GM18498 (cell line): ENCODE results near the gene TBCEL.

Experiments used
- ATAC-seq: cut with Tn5 transposase; IDR thresholded peaks from one replicate; pipeline ENCODE4 v1.9.1; 2021; ENCODE audit warnings: mild to moderate bottlenecking, moderate library complexity; ENCODE audit not compliant: unreplicated experiment

TBCEL gene

GRCh38 chr11:121059605-121060004, 35.7 kb downstream of the TBCEL start:
- peak; percentile 99 for ATAC-seq

GRCh38 chr11:121063728-121064127, 39.8 kb downstream of the TBCEL start:
- ATAC-seq, result no peak

- no peak for ATAC-seq
Measured at GRCh38 chr11:121066623-121067022, 42.7 kb downstream of the TBCEL start.

DNA sequence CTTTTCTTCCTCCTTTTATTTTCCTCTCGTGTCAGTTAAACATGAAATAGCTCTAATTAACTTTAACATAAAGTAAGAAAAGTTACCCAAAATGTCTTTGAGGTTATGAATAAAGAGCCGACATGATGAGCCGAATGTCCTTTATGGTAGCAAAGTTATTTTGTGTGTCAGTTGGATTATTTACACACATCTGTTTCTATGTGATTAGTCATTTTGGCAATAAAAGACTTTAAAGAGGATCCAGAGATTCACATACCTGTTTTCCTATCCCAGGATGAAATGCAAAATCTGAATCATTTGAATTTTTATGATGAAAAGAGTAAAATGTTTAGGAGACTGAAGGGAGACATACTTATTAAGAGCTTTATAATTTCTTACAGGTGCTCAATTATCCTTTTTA, 43.1 kb downstream of the TBCEL start:
- ATAC-seq, result no peak

- ATAC-seq, result no peak
Measured at GRCh38 chr11:121067453-121067852, 43.6 kb downstream of the TBCEL start.

DNA sequence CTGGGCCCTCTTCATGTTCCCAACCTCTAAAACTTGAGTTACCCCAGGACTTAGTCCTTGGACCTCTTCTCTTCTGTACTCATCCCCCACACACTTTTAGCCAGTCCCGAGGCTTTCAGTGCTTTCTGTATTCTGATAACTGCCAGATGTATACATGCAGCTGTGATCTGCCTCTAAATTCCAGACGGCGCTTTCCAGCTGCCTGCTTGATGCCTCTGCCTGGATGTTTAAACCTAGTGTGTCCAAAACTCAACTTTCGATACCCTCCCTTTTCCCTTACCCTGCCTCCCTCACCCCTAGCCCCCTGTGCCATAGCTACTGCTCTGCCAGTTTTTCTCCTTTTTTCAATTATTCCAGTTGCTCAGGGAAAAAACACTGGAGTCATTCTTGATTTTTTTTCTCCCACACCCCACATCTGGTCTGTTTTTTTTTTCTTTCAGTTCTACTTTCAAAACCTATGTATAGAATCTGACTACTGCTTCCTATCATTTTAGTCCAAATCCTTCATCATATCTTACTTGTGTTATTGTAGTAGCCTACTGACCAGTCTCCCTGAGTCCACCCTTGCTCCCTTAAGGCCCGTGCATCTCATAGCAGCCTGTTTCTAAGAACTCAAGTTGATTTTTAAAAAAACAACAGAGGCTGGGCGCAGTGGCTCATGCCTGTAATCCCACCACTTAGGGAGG, 44.2 kb downstream of the TBCEL start:
- no peak for ATAC-seq

- ATAC-seq, result no peak
Measured at GRCh38 chr11:121068787-121069186, 44.9 kb downstream of the TBCEL start.

DNA sequence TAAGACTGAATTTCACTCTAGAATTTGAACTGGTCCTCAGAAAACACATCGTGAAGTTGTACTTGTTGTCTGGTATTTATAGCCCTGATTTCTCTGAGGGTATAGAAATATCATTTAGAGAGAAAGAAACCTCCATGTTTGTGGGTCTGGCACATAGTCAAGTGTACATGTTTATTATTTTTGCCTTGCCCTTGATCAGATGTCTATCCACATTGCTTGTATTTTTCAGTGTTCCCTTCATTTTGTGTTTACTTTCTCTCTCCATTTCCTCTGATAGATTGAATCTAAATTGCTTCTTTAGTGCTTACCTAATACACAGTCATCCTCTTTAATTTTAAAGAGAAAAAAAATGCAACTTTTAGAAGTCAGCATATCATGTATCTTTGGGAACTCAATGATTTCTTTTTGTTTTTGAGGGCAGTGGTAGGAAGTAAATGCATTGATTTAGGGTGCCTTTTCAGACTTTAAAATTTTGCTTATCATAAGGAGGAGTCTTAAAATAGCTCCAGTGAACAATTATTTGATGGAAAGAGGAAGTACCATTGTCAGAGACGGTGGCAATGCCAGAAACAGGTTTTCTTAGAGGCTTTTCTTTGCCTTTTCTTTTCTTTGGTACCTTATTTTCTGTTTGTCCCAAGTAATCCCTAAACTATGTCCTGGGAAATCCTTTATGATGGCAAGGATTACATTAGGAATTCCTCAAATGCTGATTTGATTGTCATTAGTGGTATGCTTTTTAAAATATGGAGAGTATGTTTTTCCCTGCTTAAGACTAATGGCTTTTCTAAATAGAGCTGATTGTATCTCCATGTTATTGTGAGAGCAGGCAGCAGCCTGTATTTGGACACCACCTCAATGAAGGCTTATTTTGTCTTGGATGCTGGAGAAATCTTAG, 47.3 kb downstream of the TBCEL start:
- no peak for ATAC-seq

DNA sequence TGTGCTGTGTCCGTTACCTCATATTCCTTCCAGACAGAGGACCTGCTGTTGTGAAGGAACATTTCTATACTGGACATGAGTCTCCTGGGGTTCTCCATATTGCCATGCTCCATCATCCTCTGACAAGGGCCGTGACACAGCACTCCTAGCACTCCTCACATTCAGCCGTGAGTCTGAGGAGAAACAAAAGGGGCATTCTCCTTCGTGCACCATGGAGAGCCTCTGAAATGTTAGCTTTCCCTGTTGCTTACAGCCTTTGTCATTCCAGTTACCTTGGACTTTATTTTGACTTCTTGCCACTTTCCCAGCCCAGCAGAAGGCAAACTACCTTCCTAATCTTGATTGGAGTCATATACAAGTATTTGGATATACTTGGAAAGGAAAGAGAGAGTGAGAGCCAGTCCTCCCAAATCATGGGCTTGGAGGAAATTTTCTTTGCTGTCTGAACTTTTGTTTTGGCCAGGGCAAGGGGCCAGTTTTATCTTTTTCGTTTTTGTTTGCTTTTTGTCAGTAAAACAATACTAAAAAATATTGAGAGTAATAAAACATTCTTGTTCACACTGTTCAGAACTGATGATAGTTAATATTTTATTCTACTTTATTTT, 48.0 kb downstream of the TBCEL start:
- ATAC-seq, result no peak

GRCh38 chr11:121081321-121081720, 57.4 kb downstream of the TBCEL start:
- no peak for ATAC-seq

DNA sequence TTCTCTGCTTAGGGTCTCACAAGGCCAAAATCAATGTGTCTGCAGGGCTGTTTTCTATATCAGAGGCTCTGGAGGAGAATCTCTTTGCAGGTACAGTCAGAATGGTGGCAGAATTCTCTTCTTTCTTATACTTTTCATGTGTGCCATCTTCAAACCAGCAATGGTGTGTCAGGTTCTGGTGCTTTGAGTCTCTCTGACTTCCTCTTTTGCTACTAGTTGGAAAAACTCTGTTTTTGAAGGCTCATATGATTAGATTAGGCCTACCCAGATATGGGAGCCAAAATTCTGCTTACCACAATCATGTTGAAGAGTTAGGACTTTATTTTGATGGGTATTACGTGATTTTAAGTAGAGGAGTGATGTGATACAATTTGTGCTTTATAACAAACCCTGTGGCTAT, 58.3 kb downstream of the TBCEL start:
- ATAC-seq, result no peak

DNA sequence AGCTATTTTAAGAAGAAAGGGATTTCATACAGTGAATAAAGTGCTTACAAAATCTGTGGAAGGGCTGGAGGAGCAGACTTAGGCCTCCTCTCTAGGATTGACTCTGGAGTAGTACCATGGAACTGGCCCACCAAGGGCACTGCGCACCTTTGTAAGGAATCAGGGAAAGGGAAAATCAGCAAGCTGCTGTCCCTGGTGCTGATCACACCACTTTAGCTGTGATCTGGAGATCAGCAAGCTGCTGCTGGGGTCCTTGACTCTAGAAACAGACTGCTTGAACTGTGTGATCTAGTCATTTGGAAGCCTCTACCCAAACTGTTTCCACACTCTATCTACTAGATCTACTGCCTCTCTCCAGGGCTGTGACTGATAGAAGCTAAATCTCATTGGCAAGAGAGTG, 58.8 kb downstream of the TBCEL start:
- no peak for ATAC-seq

- no peak for ATAC-seq
Measured at GRCh38 chr11:121086866-121087265, 63.0 kb downstream of the TBCEL start.

- no peak for ATAC-seq
Measured at GRCh38 chr11:121089566-121089965, 65.7 kb downstream of the TBCEL start.

GRCh38 chr11:121090145-121090721, 66.3 kb downstream of the TBCEL start:
- no peak for ATAC-seq

DNA sequence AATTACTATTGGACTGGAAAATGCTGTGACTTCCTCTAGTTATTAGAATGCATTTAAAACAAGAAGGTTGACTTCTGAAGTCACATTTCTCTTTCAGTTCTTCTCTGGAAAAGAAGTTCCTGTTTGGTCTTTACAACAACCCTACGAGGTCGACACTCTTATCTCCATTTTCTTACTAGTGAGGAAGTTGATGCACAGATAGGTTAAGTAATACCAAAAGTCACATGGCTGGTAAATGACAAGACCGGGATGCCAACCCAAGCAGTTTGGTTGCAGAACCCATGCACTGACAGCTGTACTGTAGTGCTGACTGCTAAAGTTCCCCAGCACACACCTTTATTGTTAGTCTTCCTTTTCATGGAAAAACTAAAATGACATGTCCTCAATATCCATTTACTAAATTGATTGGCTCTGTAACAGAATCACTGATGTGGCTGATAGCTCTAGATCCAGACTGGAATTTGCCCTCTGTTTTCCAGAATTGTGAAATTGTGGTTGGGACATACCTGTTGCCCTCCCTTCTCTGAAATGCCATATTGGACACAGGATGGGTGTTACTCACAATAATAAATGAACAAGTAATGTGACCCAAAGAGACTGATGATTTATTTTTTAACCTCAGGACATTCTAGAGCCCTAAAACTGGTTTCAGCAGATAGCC, 67.7 kb downstream of the TBCEL start:
- ATAC-seq, result no peak

- ATAC-seq, result no peak
Measured at GRCh38 chr11:121095561-121095960, 71.7 kb downstream of the TBCEL start.

GRCh38 chr11:121099364-121099763, 75.5 kb downstream of the TBCEL start:
- ATAC-seq, result no peak

- ATAC-seq, result no peak
Measured at GRCh38 chr11:121099885-121100284, 76.0 kb downstream of the TBCEL start.

DNA sequence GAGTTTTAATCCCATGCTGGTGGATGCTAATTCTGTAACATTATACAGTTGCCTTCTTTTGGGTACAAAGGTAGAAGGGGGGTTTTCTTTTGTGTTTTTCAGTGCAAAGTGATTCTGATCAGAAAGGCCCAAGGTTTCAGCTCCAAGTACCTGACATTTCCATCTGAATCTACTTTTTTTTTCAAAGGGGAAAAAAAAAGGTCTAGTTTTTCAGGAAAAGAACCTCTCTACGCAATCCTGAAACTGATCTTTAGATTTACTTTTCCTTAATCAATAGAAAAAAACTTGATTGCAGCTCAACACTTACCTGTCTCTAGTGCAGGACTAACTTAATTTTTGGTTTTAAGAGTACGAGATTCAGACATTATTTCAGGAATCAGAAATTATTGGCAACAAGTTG, 77.0 kb downstream of the TBCEL start, which contains the start of gene TECTA:
TSS of gene TECTA (plus strand) at position 301 of the 400 bp plus-strand sequence. CDS start 1,423 bp downstream, outside the sequence.
- ATAC-seq, result no peak

- ATAC-seq, result no peak
Measured at GRCh38 chr11:121104312-121104762, 80.4 kb downstream of the TBCEL start.
